AG09309 (cell line): ENCODE results near the gene CHST1.

Experiments
- DNase-seq: peaks from one replicate; pipeline ENCODE4 v3.0.0-alpha.2; 2010; ENCODE audit warnings: low read depth
- H3K4me3 ChIP-seq: 2 replicates; pipeline ENCODE4 v1.5.1; 2011; ENCODE audit warnings: mild to moderate bottlenecking, low read depth, low read length, moderate library complexity; ENCODE audit not compliant: control insufficient read depth
- TF ChIP-seq, protein P1 (sequence below): IDR thresholded peaks from 2 replicates; pipeline ENCODE4 v1.5.1; 2011; ENCODE audit warnings: mild to moderate bottlenecking, low read depth, low read length, inconsistent platforms; ENCODE audit not compliant: insufficient read depth, control insufficient read depth; ENCODE audit errors: missing control alignments

CHST1 gene

DNA sequence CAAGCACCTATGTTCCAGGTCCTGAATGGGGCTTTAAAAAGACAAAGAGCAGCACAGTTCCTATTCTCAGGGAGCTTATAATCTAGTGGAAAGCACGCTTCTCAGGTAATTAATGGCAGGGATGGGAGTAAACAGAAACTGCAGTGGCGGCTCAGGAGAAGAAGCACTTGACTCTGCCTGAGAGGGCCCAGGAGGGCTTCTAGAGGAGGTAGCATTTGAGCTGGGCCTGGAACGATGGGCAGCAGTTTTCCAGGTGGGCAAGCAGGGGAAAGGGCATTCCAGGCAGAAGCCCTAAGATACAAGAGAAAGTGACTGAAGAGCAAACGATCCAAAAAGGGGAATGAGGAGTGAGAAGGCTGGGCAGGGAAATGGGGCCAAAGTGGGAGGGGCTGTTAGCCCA, 37.1 kb upstream of the CHST1 start:
- TF ChIP-seq, protein P1, sequence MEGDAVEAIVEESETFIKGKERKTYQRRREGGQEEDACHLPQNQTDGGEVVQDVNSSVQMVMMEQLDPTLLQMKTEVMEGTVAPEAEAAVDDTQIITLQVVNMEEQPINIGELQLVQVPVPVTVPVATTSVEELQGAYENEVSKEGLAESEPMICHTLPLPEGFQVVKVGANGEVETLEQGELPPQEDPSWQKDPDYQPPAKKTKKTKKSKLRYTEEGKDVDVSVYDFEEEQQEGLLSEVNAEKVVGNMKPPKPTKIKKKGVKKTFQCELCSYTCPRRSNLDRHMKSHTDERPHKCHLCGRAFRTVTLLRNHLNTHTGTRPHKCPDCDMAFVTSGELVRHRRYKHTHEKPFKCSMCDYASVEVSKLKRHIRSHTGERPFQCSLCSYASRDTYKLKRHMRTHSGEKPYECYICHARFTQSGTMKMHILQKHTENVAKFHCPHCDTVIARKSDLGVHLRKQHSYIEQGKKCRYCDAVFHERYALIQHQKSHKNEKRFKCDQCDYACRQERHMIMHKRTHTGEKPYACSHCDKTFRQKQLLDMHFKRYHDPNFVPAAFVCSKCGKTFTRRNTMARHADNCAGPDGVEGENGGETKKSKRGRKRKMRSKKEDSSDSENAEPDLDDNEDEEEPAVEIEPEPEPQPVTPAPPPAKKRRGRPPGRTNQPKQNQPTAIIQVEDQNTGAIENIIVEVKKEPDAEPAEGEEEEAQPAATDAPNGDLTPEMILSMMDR = no peak
- DNase-seq = no peak
- no peak overlapping the region for H3K4me3 ChIP-seq

DNA sequence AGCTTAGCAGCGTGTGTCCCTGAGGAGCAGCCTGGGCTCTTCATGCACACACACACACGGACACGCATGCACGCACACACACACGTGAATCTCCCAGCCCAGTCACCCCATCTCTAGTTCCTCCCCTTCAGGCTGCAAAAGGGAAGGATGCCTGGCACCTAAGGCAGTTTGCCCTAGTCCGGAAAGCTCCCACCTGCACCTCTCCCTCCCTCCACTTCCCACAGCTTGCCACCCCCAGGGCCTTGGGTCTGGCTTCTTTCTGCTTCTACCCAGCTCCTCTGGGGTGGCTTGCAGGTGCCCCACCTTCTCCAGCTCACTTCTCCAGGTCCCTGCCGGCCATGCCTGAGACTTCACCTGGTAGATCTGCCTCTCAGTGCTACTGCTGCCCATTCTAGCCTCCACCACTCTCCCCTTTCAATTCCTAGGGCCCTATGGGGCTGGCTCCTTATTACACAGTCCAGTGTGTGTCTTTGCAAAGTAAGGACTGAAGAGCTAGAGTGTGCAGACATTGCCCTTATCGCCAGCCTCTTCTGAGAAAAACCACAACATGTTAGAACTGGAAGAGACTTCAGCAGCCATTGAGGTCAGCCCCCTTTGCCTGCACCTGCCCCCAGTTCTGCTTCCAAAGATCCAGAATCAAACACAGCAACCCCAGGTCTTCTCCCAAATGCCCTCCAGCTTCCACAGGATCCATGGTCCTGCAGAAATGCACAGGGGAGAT, 33.5 kb upstream of the CHST1 start:
- DNase-seq = no peak
- TF ChIP-seq, protein P1 = no peak
- H3K4me3 ChIP-seq = no peak overlapping the region

DNA sequence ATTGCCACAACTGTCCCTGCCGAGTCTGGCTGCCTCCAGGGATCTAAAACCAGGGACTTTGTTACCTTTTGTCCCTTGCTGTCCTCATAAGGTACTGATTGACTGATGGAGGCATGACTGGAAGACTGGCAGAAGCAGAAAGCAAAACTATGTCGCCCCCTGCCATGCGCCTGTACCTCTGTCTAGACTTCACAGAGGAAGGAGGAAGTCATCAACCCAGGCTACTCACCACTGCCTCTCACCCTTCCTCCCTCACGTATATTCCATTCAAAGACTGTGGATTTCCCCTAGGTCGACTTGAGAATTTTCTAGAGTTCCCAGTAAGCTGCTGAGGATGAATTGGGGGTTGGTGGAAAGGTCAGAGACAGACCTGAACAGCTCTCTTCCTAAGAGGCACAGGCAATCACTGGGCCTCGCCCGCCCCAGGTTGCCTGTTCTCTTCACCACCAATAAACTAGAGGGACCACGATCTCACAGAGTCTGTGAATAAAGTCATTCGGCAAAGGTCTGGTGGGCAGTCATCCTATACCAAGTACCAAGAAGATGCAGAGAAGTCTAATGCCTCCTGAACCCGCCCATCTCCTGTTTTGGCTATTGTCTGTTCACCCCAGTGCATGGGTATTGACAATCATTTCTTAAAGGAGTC, 27.5 kb upstream of the CHST1 start:
- TF ChIP-seq, protein P1 = no peak
- DNase-seq = no peak
- no peak overlapping the region for H3K4me3 ChIP-seq

DNA sequence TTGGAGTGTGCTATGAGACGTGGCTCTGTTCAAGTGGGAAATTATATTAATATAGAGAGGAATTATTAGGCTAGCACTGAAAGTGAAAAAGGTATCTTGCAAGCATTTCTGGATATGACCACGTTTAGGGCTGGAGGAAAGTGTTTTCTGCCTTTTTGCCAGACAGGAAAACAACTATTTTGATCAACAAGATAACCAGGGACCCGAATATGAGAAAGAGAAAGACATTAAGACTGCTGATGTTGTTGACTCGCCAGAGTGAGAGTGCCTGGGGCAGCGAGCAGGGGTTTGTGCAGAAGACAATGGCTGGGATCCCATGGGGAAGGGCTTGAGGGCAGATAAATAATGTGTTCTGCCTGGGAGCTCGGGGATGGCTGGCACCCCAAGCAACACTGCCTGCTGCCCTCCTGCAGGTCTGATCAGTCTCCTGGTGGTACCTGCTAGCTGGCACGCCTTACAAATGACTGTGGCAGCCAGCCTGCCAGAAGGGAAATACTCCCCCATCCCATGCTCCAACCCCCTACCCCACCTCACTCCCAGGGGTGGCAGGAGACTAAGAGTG, 23.1 kb upstream of the CHST1 start:
- DNase-seq = no peak
- H3K4me3 ChIP-seq = no peak overlapping the region
- TF ChIP-seq, protein P1 = no peak

DNA sequence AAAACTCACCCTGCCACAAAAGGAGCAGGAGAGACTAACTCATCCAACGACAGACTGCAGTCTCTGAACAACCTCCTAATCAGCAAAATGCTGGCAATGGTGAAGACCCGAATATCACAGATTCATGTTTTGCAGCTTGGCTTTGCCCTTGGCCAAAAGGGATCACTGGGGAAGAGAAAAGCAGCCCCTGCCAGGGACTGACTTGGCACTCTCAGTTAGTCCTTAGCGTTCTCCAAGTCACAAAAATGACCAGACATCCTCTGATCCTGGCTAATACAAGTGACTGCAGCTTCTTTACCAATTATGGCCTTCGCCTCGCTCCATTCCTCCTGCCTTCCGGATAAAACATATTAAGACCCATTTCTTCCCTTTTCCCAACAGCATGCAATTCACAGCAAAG, 22.4 kb upstream of the CHST1 start:
- TF ChIP-seq, protein P1 = no peak
- DNase-seq = no peak
- H3K4me3 ChIP-seq = no peak overlapping the region

DNA sequence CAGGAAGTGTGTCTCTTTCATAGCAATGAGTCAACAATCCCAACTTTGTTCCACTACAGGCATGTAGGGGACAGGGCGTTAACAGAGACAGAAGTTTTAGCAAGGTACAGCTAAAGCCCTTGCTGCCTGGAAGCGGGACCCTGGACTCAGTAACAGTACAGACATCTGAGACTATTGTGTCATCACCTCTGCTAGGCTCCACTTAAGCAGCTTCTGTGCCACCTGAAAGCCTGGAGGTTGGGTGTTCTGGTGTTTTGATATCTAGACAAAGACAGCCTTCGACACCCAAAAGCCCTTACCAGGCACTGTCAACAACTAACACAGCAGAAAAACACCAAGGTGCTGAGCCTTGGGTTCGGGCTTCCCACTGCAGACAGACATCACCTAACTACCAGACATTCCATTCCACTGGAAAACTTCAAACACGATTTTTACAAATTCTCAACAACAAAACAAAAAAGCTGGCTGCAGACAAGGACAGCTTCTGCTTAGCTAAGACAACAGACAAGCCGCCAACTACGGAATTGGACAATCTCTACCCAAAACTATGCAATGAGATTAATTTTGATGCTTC, 20.6 kb upstream of the CHST1 start:
- TF ChIP-seq, protein P1 = no peak
- DNase-seq = no peak
- H3K4me3 ChIP-seq = no peak overlapping the region
